ENCODE data around the gene ZNF827. TPM values are rescaled to one million over a fixed set of nuclear protein-coding genes. Genes with fewer than 3 reads are reported as not detected.

ZNF827 gene
- total and polyA plus RNA-seq, 2 of the 13 experiments (the other 11 are each of a cell fraction or from before 2014, with no cell fraction given) = 2.8 TPM

GRCh38 chr4:145716200-145716599, 222.4 kb downstream of the ZNF827 start:
- POLR2A ChIA-PET = no interaction called here
- intact Hi-C loops (cut with micrococcal nuclease; ENCODE audit: unreplicated experiment) = no loop called here
- BruUV-seq (replicated peaks) = no TSS peak
- CTCF ChIA-PET (ENCODE audit: low intra/inter-chr PET ratio, low total read pairs) = no interaction called here
- TF ChIP-seq PAWR (CRISPR knock-in tag; IDR thresholded peaks at IDR 0.05; ENCODE audit: borderline replicate concordance) = no peak
- no peak for TF ChIP-seq ZFP82 (CRISPR knock-in tag; IDR thresholded peaks at IDR 0.05; ENCODE audit: borderline replicate concordance)
- no peak for TF ChIP-seq ZNF776 (CRISPR knock-in tag; IDR thresholded peaks at IDR 0.05)
- no peak for TF ChIP-seq CHD2 (IDR thresholded peaks at IDR 0.05; ENCODE audit: low read depth, low read length)
- TF ChIP-seq ARNT (IDR thresholded peaks at IDR 0.05) = no peak
- no peak for TF ChIP-seq ZFP62 (CRISPR knock-in tag; IDR thresholded peaks at IDR 0.05)
- no peak for TF ChIP-seq MAFK (conservative IDR thresholded peaks at IDR 0.05 in 1 of 2, IDR thresholded peaks at IDR 0.05 in 1 of 2; ENCODE audit: low read length in 2 of 2)
- TF ChIP-seq ARID3A (IDR thresholded peaks at IDR 0.05; ENCODE audit: low read depth, low read length) = no peak
- TF ChIP-seq ZNF17 (CRISPR knock-in tag; IDR thresholded peaks at IDR 0.05) = no peak
- no peak for TF ChIP-seq ZNF260 (CRISPR knock-in tag; IDR thresholded peaks at IDR 0.05; ENCODE audit: borderline replicate concordance, low read depth)
- TF ChIP-seq TP53 (CRISPR knock-in tag; conservative IDR thresholded peaks at IDR 0.05) = no peak
- TF ChIP-seq ZNF275 (CRISPR knock-in tag; IDR thresholded peaks at IDR 0.05; ENCODE audit: borderline replicate concordance) = no peak
- TF ChIP-seq HDAC1 (CRISPR knock-in tag; IDR thresholded peaks at IDR 0.05) = no peak
- no peak for TF ChIP-seq ZNF142 (CRISPR knock-in tag; IDR thresholded peaks at IDR 0.05)
- no peak for TF ChIP-seq SYNCRIP (IDR thresholded peaks at IDR 0.05; ENCODE audit: insufficient read depth, low read depth, low read length)
- TF ChIP-seq BHLHE40 (IDR thresholded peaks at IDR 0.05; ENCODE audit: low read length) = no peak
- Histone ChIP-seq H3K36me3 (replicated peaks in 1 of 2; ENCODE audit: control insufficient read depth in 1 of 2, insufficient read depth in 2 of 2, low read length in 2 of 2) (no peaks in the 10 kb centered on the region), H3K79me2 (ENCODE audit: insufficient read depth, low read length) (no peaks in the 10 kb centered on the region), H3K4me1 (ENCODE audit: insufficient read depth, low read length) (no peaks in the 10 kb centered on the region), H2AFZ (ENCODE audit: low read length) (no peak overlapping the region), H4K20me1 (ENCODE audit: insufficient read depth, low read length) (no peaks in the 10 kb centered on the region), H3K4me2 (ENCODE audit: low read depth, low read length) (no peak overlapping the region), H3K27me3 (ENCODE audit: control insufficient read depth in 1 of 2, insufficient read depth in 2 of 2, low read length in 2 of 2) (no peaks in the 10 kb centered on the region; a peak in 2 of 5 replicates), H3K9ac (ENCODE audit: insufficient read depth, low read depth, low read length) (no peak overlapping the region), H3K9me3 (ENCODE audit: low read length) (no peaks in the 10 kb centered on the region), H3K4me3 (replicated peaks in 1 of 3; ENCODE audit: insufficient read depth in 1 of 3, low read depth in 2 of 3, low read length in 3 of 3) (no peak overlapping the region), H3K27ac (ENCODE audit: extremely low read length, insufficient read depth, low read length) (no peak overlapping the region)
- ATAC-seq (no peak), DNase-seq (ENCODE audit: low spot score) (no peak), FAIRE-seq (no peak)
- in situ Hi-C loops (cut with HindIII; ENCODE audit: extremely low pct_ligation_motif_present, low pct_unique_long_range_greater_than_20kb) = no loop called here
- 2% methylated on average over 3 of the region's 3 CpGs for WGBS (ENCODE audit: low lambda C conversion rate)

All from HepG2 (cell line).